DMS79 (cell line): ENCODE data around the gene CD70.
A peak's percentile ranks its signal among the peaks of the same experiment; 100 is the strongest.
"Not testable (repeated sequence)": the region's sequence is repeated elsewhere in the genome, so short reads cannot be mapped to it uniquely, and the experiment has no call there.

Source experiments
- DNase-seq: peaks from one replicate; lab custom pipeline; 2025; lab: John Stamatoyannopoulos, UW

CD70 gene

GRCh38 chr19:6590827-6591319, at the start of gene CD70:
Gene CD70, minus strand, starts transcription at chr19:6591150. Its CDS starts 148 bp downstream, at chr19:6591002.
- no peak for DNase-seq

GRCh38 chr19:6640333-6640732, 49.4 kb upstream of the CD70 start:
- DNase-seq, result not testable (repeated sequence)

GRCh38 chr19:6639439-6639838, 48.5 kb upstream of the CD70 start:
- no peak for DNase-seq

- not testable (repeated sequence) for DNase-seq
Observed at GRCh38 chr19:6633456-6633813, 42.5 kb upstream of the CD70 start.

- DNase-seq, result not testable (repeated sequence)
Observed at GRCh38 chr19:6632747-6633455, 42.0 kb upstream of the CD70 start.

- no peak for DNase-seq
Observed at GRCh38 chr19:6632002-6632621, 41.2 kb upstream of the CD70 start.

GRCh38 chr19:6626764-6627163, 35.8 kb upstream of the CD70 start:
- DNase-seq, result no peak

GRCh38 chr19:6617374-6617773, 26.4 kb upstream of the CD70 start:
- DNase-seq, result no peak

GRCh38 chr19:6616011-6616410, 25.1 kb upstream of the CD70 start:
- DNase-seq, result no peak

GRCh38 chr19:6613711-6614110, 22.8 kb upstream of the CD70 start:
- DNase-seq, result no peak

GRCh38 chr19:6610934-6611852, 20.2 kb upstream of the CD70 start:
- DNase-seq, result no peak

GRCh38 chr19:6608940-6609339, 18.0 kb upstream of the CD70 start:
- peak; percentile 14 for DNase-seq

- not testable (repeated sequence) for DNase-seq
Observed at GRCh38 chr19:6608146-6608545, 17.2 kb upstream of the CD70 start.

- not testable (repeated sequence) for DNase-seq
Observed at GRCh38 chr19:6606276-6607070, 15.5 kb upstream of the CD70 start.

- no peak for DNase-seq
Observed at GRCh38 chr19:6604906-6605305, 14.0 kb upstream of the CD70 start.

- DNase-seq, result no peak
Observed at GRCh38 chr19:6602729-6603114, 11.8 kb upstream of the CD70 start.

- DNase-seq, result not testable (repeated sequence)
Observed at GRCh38 chr19:6601537-6602052, 10.6 kb upstream of the CD70 start.

GRCh38 chr19:6600951-6601536, 10.1 kb upstream of the CD70 start:
- not testable (repeated sequence) for DNase-seq

GRCh38 chr19:6599866-6600454, 9.0 kb upstream of the CD70 start:
- no peak for DNase-seq

- DNase-seq, result not testable (repeated sequence)
Observed at GRCh38 chr19:6598254-6598892, 7.4 kb upstream of the CD70 start.
